Vagina (tissue), 2 donors: ENCODE results near the gene CRNKL1.

ENCODE experiments used
- POLR2AphosphoS5 ChIP-seq, 2 donors: sonication (generic); formaldehyde crosslinking; IDR thresholded peaks; one replicate each; pipeline ENCODE4 v1.9.0; 2017; ENCODE audit warnings: antibody characterized with exemption in 2 of 2, mild to moderate bottlenecking in 2 of 2, low read depth in 1 of 2; ENCODE audit not compliant: insufficient read depth in 1 of 2
- TF ChIP-seq, protein P1 (sequence below), 3 experiments: fragments of 450-650 bp in 2 of 3; fragments of 200-600 bp in 1 of 3; sonication (generic) in 1 of 3; IDR thresholded peaks; one replicate each; pipeline ENCODE4 v1.5.1; 2017 to 2019; ENCODE audit warnings: antibody characterized with exemption in 3 of 3, mild to moderate bottlenecking in 2 of 3, moderate library complexity in 2 of 3

GRCh38 chr20:20012541-20012940 is 39.7 kb downstream of the CRNKL1 start:
- TF ChIP-seq, protein P1, sequence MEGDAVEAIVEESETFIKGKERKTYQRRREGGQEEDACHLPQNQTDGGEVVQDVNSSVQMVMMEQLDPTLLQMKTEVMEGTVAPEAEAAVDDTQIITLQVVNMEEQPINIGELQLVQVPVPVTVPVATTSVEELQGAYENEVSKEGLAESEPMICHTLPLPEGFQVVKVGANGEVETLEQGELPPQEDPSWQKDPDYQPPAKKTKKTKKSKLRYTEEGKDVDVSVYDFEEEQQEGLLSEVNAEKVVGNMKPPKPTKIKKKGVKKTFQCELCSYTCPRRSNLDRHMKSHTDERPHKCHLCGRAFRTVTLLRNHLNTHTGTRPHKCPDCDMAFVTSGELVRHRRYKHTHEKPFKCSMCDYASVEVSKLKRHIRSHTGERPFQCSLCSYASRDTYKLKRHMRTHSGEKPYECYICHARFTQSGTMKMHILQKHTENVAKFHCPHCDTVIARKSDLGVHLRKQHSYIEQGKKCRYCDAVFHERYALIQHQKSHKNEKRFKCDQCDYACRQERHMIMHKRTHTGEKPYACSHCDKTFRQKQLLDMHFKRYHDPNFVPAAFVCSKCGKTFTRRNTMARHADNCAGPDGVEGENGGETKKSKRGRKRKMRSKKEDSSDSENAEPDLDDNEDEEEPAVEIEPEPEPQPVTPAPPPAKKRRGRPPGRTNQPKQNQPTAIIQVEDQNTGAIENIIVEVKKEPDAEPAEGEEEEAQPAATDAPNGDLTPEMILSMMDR (IDR thresholded peaks at IDR 0.05), result no peak
- no peak for TF ChIP-seq POLR2AphosphoS5 (IDR thresholded peaks at IDR 0.05; ENCODE audit: insufficient read depth in 1 of 2, low read depth in 1 of 2)
